Liver (tissue), 9 donors: ENCODE data around the gene RAB22A. TPM values are rescaled to one million over a fixed set of nuclear protein-coding genes. Genes with fewer than 3 reads are reported as not detected.

Experiments used
- DNase-seq: peaks from one replicate; pipeline ENCODE4 v3.0.0-alpha.2; 2017; ENCODE audit warnings: low spot score
- H3K27ac ChIP-seq, 2 donors: one replicate each; pipeline ENCODE4 v1.7.0; 2013; ENCODE audit warnings: inconsistent platforms in 2 of 2, low read length in 2 of 2, control low read depth in 1 of 2, low read depth in 1 of 2, mild to moderate bottlenecking in 1 of 2
- H3K27me3 ChIP-seq, 4 donors: one replicate each; pipeline versions ENCODE4 v1.6.1 to v1.7.0; 2013; ENCODE audit warnings: low read length in 3 of 4, inconsistent platforms in 1 of 4, mild to moderate bottlenecking in 1 of 4, moderate library complexity in 1 of 4; ENCODE audit not compliant: control insufficient read depth in 4 of 4, insufficient read depth in 4 of 4
- H3K36me3 ChIP-seq, 4 donors: one replicate each; pipeline versions ENCODE4 v1.6.1 to v1.7.0; 2013; ENCODE audit warnings: low read length in 3 of 4, mild to moderate bottlenecking in 3 of 4, low read depth in 1 of 4, moderate library complexity in 1 of 4; ENCODE audit not compliant: control insufficient read depth in 4 of 4, insufficient read depth in 3 of 4
- H3K4me1 ChIP-seq, 4 donors: one replicate each; pipeline versions ENCODE4 v1.6.1 to v1.7.0; 2013; ENCODE audit warnings: low read length in 3 of 4, mild to moderate bottlenecking in 3 of 4, moderate library complexity in 1 of 4; ENCODE audit not compliant: control insufficient read depth in 4 of 4, insufficient read depth in 4 of 4
- H3K4me3 ChIP-seq, 3 donors: one replicate each; pipeline versions ENCODE4 v1.6.1 to v1.7.0; 2013; ENCODE audit warnings: low read length in 3 of 3, control low read depth in 1 of 3, low read depth in 1 of 3, mild to moderate bottlenecking in 1 of 3
- H3K9ac ChIP-seq, 2 donors: one replicate each; pipeline ENCODE4 v1.7.0; 2013; ENCODE audit warnings: low read length in 2 of 2, mild to moderate bottlenecking in 2 of 2, moderate library complexity in 2 of 2, control low read depth in 1 of 2, low read depth in 1 of 2
- H3K9me3 ChIP-seq, 4 donors: one replicate each; pipeline versions ENCODE4 v1.6.1 to v1.7.0; 2013; ENCODE audit warnings: low read length in 3 of 4; ENCODE audit not compliant: control insufficient read depth in 4 of 4
- EGR1 ChIP-seq, 2 donors: IDR thresholded peaks; 2 replicates each; pipeline ENCODE4 v1.6.1; 2016 to 2018; ENCODE audit warnings: antibody characterized with exemption in 2 of 2, low read depth in 2 of 2
- FOXA2 ChIP-seq: IDR thresholded peaks from 2 replicates; pipeline ENCODE4 v1.6.1; 2016; ENCODE audit warnings: antibody characterized with exemption
- GABPA ChIP-seq, 2 donors: IDR thresholded peaks in 1 of 2; conservative IDR thresholded peaks in 1 of 2; 2 replicates each; pipeline ENCODE4 v1.6.1; 2016; ENCODE audit warnings: antibody characterized with exemption in 2 of 2, mild to moderate bottlenecking in 1 of 2, moderate library complexity in 1 of 2
- HNF4A ChIP-seq, 2 donors: conservative IDR thresholded peaks; 2 replicates each; pipeline ENCODE4 v1.6.1; 2016; ENCODE audit warnings: antibody characterized with exemption in 2 of 2, mild to moderate bottlenecking in 2 of 2
- HNF4G ChIP-seq: IDR thresholded peaks from 2 replicates; pipeline ENCODE4 v1.6.1; 2016; ENCODE audit warnings: antibody characterized with exemption
- JUND ChIP-seq, 2 donors: IDR thresholded peaks; 2 replicates each; pipeline ENCODE4 v1.6.1; 2016; ENCODE audit warnings: antibody characterized with exemption in 2 of 2
- NR2F2 ChIP-seq: IDR thresholded peaks from 2 replicates; pipeline ENCODE4 v1.6.1; 2016; ENCODE audit warnings: antibody characterized with exemption
- RXRA ChIP-seq, 2 donors: IDR thresholded peaks; 2 replicates each; pipeline ENCODE4 v1.6.1; 2017 to 2018; ENCODE audit warnings: antibody characterized with exemption in 2 of 2, mild to moderate bottlenecking in 1 of 2
- TAF1 ChIP-seq: conservative IDR thresholded peaks from 2 replicates; pipeline ENCODE4 v1.6.1; 2016; ENCODE audit warnings: antibody characterized with exemption, mild to moderate bottlenecking
- YY1 ChIP-seq: IDR thresholded peaks from 2 replicates; pipeline ENCODE4 v1.6.1; 2016; ENCODE audit warnings: antibody characterized with exemption, mild to moderate bottlenecking
- WGBS: extraction: QIAGEN DNeasy Blood & Tissue Kit; methylation state at CpG from one replicate; pipeline ENCODE4 v1.1.7; 2013; 5-methylcytosine and 5-hydroxymethylcytosine counted together
- polyA plus RNA-seq, 2 donors: library from polyadenylated mRNA; stranded (reverse) in 1 of 2; unstranded in 1 of 2; fragments of 200-250 nt in 1 of 2; fragments of >200 nt in 1 of 2; fragmentation: Nextera tagmentation in 1 of 2; extraction: Ambion mirVana in 1 of 2; gene quantifications; one replicate each; pipeline versions ENCODE4 v1.2.1 to v1.2.3, GENCODE V29; 2013 to 2015
- total RNA-seq, 2 donors: library from RNA; depleted of rRNA; stranded (reverse); fragments of >200 nt; gene quantifications; one replicate each; pipeline ENCODE4 v1.2.3, GENCODE V29; 2014
- TF ChIP-seq, protein P1 (sequence below): fragments of 150-350 bp; IDR thresholded peaks from 2 replicates; pipeline ENCODE4 v1.5.1; 2017; ENCODE audit warnings: improper control_type of control experiment, low read depth, low read length; ENCODE audit not compliant: missing input control
- TF ChIP-seq, protein P2 (sequence below): IDR thresholded peaks from 2 replicates; pipeline ENCODE4 v1.6.1; 2016; ENCODE audit warnings: antibody characterized with exemption
- donor health status: healthy.
- donor health status: healthy.
- donor health status: healthy.
- donor health status: healthy.
- donor health status: healthy.

Gene RAB22A, protein sequence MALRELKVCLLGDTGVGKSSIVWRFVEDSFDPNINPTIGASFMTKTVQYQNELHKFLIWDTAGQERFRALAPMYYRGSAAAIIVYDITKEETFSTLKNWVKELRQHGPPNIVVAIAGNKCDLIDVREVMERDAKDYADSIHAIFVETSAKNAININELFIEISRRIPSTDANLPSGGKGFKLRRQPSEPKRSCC
- total RNA-seq = 1 to 10 TPM; 7.5 to 8.1 TPM
- 1 to 10 TPM; 3.0 to 4.2 TPM for polyA plus RNA-seq

DNA sequence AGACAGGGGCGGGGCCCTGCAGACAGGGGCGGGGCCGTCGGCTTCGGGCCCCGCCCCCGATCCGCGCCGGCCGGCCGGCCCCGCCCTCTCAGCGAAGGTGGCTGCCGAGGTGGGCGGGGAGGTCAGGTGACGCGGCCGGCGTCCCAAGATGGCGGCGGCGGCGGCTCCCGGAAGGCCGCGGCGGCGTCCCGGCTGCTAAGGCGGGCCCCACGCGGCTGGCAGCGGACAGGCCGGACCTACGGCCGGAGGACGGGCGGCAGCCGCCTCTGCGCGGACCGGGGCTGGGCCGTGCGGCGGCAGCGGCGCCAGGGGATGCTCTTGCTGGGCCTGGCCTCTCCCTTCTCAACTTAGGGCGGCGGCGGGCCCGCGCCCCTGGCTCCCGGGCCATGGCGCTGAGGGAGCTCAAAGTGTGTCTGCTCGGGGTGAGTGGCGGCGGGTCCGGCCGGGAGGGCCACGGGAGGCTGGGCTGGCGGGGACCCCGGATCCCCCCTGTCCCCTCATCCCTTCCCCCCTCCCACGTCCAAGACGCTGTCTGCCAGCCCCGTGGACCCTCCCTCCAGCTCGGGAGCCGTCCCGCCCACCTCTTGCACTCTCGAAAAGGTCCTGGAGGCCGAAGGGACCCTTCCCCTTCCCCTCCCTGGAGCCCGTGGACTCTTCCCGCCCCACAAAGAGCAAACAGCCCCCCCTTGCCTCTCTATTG, at the start of gene RAB22A:
Gene RAB22A (plus strand): TSS at position 125 of the 700 bp plus-strand sequence. CDS start 262 bp downstream, at position 387.
- H3K27ac ChIP-seq = peak within 1 kb of the TSS; percentile 57 to 81
- no peaks in the 10 kb centered on the region for H3K27me3 ChIP-seq
- WGBS = under 1% methylated on average over 73 of the region's 73 CpGs
- H3K4me1 ChIP-seq = peaks cover 0 to 10% (median 7%) of the 10 kb centered on the region in 4 donors
- H3K9me3 ChIP-seq = no peaks in the 10 kb centered on the region
- TF ChIP-seq YY1 = peak; percentile 65
- TF ChIP-seq EGR1 (IDR thresholded peaks at IDR 0.05; ENCODE audit: low read depth in 2 of 2) = no peak
- TF ChIP-seq, protein P1, sequence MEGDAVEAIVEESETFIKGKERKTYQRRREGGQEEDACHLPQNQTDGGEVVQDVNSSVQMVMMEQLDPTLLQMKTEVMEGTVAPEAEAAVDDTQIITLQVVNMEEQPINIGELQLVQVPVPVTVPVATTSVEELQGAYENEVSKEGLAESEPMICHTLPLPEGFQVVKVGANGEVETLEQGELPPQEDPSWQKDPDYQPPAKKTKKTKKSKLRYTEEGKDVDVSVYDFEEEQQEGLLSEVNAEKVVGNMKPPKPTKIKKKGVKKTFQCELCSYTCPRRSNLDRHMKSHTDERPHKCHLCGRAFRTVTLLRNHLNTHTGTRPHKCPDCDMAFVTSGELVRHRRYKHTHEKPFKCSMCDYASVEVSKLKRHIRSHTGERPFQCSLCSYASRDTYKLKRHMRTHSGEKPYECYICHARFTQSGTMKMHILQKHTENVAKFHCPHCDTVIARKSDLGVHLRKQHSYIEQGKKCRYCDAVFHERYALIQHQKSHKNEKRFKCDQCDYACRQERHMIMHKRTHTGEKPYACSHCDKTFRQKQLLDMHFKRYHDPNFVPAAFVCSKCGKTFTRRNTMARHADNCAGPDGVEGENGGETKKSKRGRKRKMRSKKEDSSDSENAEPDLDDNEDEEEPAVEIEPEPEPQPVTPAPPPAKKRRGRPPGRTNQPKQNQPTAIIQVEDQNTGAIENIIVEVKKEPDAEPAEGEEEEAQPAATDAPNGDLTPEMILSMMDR = no peak
- peak; percentile 80 for DNase-seq
- H3K9ac ChIP-seq = peak within 1 kb of the TSS; percentile 43 to 63
- H3K4me3 ChIP-seq = peak within 1 kb of the TSS; percentile 73 to 99 (median 75)
- H3K36me3 ChIP-seq = peaks cover 0 to 4% (median 2%) of the 10 kb centered on the region in 4 donors

DNA sequence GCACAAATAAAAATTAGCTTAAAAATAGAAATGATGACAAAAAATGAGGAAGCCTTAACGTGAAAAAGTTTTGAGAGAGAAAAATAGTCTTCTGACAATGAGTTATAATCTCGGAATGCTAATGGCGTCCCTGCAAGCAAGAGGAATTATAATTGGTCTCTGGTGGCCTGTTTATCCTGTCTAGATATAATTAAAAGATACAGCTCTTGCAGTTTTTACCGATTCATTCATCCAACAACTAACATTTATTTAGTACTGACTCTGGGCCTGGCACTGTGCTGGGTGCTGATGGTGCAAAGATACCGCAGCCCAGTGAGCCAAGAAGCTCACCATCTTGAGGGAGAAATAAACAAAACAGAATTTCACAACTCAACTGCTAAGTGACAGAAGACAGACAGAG, 49.5 kb upstream of the RAB22A start:
- H3K4me3 ChIP-seq = no peak overlapping the region
- H3K9ac ChIP-seq = no peak overlapping the region
- no peak overlapping the region for H3K27ac ChIP-seq
- no peaks in the 10 kb centered on the region for H3K27me3 ChIP-seq
- H3K9me3 ChIP-seq = no peaks in the 10 kb centered on the region
- H3K36me3 ChIP-seq = no peaks in the 10 kb centered on the region
- TF ChIP-seq GABPA (IDR thresholded peaks at IDR 0.05 in 1 of 2, conservative IDR thresholded peaks at IDR 0.05 in 1 of 2) (no peak), EGR1 (IDR thresholded peaks at IDR 0.05; ENCODE audit: low read depth in 2 of 2) (no peak), NR2F2 (no peak), RXRA (IDR thresholded peaks at IDR 0.05) (no peak), HNF4G (no peak), FOXA2 (no peak), HNF4A (conservative IDR thresholded peaks at IDR 0.05) (no peak), YY1 (no peak)
- TF ChIP-seq, protein P1 = no peak
- 93% methylated on average over 5 of the region's 5 CpGs for WGBS
- H3K4me1 ChIP-seq = no peaks in the 10 kb centered on the region
- DNase-seq = no peak

DNA sequence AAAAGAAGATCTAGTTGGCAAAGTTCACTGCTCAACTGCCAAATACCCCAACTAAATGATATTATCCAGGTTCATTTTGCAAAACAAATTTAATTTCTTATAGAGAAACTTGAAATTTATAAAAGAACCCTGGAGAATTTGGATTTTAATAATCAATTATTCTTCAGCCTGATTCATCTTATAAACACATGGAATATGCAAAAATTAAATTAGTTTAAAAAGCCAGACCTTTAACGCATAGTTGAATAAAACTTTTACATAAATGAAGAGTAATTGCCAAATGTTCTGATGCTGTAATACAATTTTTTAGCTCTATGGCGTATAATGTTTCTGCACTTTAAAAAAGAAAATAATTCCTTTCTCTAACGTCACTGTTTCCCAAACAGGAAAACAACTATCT, 47.9 kb upstream of the RAB22A start:
- H3K4me1 ChIP-seq = no peaks in the 10 kb centered on the region
- TF ChIP-seq, protein P2, sequence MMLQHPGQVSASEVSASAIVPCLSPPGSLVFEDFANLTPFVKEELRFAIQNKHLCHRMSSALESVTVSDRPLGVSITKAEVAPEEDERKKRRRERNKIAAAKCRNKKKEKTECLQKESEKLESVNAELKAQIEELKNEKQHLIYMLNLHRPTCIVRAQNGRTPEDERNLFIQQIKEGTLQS = no peak
- TF ChIP-seq JUND (IDR thresholded peaks at IDR 0.05) = no peak
- TF ChIP-seq NR2F2 = no peak
- no peak for TF ChIP-seq YY1
- TF ChIP-seq TAF1 = no peak
- TF ChIP-seq EGR1 (IDR thresholded peaks at IDR 0.05; ENCODE audit: low read depth in 2 of 2) = no peak
- no peak for TF ChIP-seq RXRA (IDR thresholded peaks at IDR 0.05)
- no peaks in the 10 kb centered on the region for H3K9me3 ChIP-seq
- no peaks in the 10 kb centered on the region for H3K36me3 ChIP-seq
- no peak overlapping the region for H3K27ac ChIP-seq
- no peak overlapping the region for H3K4me3 ChIP-seq
- no peak overlapping the region for H3K9ac ChIP-seq
- H3K27me3 ChIP-seq = no peaks in the 10 kb centered on the region
- no peak for DNase-seq
- WGBS = 89% methylated on average over 3 of the region's 3 CpGs
